ENCODE results near the gene SDF2.

DNA sequence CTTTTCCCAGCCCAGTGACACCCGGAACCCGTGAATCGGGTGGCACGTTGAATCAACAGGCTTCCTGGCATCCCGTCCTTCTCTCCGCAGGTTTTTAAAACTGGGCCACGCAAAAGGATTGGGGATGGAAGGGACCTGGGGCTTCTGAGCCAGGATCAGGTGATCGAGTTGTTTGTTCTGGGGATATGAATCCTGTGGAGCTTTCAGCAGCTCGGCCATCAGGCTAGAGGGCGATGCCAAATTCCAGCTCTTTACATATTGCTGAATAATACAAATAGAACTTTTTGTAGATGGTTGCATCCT, 772 bp upstream of the SDF2 start:
- TF ChIP-seq RELB (IDR thresholded peaks at IDR 0.05; ENCODE audit: low read depth) (no peak), NR2F1 (conservative IDR thresholded peaks at IDR 0.05) (no peak), NR2C1 (IDR thresholded peaks at IDR 0.05) (no peak), FOS (IDR thresholded peaks at IDR 0.05; ENCODE audit: borderline replicate concordance, extremely low read depth, insufficient read length) (no peak)

All from GM12878 (cell line).